HL-60/S4 treated with phorbol 12-myristate 13-acetate at 8.2 ng/mL for 4 days and 3 days (cell line): ENCODE measurements around the gene MAB21L3.

Source experiments
- in situ Hi-C: fragments of 300-500 bp; cut with MboI; formaldehyde crosslinking; loops from 2 replicates; pipeline ENCODE4 v1.15.0; 2022; ENCODE audit warnings: low sequenced_read_pairs

MAB21L3 gene

DNA sequence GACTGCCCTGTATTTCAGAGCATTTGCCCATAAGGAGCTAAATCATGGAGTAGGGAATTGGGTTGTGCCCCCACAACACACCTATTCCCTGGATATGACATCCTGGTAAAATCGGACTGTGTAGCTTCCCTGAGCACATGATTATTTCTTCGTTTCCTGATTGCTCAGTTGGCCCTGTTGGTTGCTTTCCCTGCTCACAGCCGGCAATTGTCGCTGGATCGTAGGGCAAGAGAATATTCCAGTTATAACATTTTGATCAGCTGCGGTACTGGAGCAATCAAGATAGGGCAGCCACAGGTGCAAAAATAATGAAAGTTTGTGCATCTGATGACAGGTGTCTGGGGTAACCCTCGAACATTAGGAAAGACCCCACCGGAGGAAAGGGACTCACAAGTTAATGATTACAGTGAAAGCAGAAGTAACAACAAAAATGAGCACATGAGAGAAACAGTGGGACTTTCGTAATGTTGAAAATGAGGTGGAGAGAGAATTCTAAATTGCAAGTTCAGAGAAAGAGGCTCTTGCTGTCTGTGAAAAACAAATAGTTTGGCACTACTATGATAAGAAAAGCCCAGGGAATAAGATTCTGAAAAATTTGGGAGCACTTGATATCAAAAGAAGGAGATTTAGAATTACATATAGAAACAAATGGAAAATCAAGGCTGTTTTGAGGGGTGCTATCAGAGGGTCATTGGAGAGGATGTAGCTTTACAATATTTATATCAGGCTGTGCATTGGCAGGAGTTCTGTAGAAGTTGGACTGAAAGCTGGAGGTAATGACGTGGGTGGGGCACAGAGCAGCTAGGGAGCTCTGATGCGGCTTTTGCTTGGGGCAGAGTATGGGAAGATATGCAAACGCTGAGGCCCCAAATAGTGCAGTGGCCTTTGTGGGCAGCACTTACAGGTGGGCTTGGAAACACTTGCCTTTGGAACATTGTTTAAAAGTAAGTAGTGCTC lies at the start of gene MAB21L3:
Gene MAB21L3 (plus strand): TSS at position 833 of the 957 bp plus-strand sequence. CDS start 1,217 bp downstream, outside the sequence.
- in situ Hi-C loops = no loop called here

- in situ Hi-C loops = no loop called here
These were observed 49.0 kb upstream of the MAB21L3 start for GRCh38 chr1:116062201-116062600.

DNA sequence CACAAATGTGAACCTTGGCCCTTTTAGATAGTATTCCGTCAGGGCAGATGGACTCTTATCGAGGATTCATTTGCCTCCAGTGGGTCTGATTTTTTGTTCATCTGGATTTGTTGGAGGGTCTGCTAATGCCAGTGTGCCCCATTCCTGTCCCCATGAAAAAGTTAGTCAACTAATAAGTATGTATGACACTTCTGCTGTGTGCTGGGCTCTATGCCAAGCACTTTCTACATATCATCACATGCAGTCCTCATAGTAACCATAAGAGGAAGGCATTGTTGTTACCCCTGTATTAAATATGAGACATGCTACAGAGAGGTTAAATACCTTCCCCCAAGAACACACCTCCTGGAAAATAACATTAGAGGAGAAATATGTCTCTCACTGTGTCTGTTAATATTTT lies 46.6 kb upstream of the MAB21L3 start:
- in situ Hi-C loops = no loop called here

GRCh38 chr1:116066868-116067565 lies 44.2 kb upstream of the MAB21L3 start:
- in situ Hi-C loops = no loop called here

DNA sequence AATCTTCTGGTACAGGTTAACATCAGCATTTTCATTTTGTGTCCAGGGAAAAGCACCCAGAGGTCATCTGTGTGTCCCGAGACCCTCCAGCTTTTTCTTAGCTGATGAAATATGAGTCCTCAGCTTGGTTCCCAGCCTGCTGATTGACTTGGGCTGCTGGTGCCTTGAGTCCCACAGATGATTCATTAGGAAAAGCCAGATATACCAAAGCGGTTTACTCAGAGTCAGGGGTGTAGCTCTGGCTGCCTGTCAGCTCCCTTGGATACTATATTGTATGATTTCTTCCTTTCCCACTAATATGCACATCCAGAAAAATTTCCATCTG lies 43.7 kb upstream of the MAB21L3 start:
- in situ Hi-C loops = no loop called here

GRCh38 chr1:116075575-116075974 lies 35.6 kb upstream of the MAB21L3 start:
- in situ Hi-C loops = no loop called here

DNA sequence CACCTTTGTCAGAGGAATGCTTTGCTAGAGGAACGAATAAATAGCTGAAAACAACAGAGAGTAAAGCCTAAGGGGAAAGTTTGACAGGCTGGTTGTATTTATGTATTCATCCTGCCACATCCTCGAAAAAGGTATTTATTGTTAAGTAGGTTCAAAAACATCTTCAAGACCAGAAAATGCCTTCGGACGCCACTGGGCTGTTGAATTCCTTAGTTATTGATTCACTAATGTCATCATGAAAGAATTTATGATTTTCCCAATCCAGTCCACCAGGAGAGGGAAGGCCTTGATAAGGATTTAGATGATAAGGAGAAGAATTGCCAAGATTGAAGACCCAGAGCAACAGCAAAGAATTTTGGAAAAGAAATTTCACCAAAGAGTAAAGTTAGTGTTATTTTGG lies 35.2 kb upstream of the MAB21L3 start:
- in situ Hi-C loops = no loop called here

DNA sequence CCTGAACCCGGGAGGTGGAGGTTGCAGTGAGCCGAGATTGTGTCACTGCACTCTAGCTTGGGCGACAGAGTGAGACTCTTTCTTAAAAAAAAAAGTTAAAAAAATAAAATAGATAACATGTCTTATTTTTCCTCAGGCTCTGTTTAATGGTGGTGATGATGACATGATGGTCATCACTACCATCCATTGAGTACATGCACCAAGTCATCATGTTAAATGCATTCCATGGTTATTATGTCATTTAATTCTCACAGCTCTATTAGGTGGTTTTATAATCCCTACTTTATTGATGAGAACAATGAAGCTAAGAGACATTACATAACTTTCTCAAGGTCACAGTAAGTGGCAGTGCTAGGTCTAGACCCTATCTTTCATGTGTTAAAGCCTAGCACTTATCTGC lies 34.4 kb upstream of the MAB21L3 start:
- in situ Hi-C loops = no loop called here

DNA sequence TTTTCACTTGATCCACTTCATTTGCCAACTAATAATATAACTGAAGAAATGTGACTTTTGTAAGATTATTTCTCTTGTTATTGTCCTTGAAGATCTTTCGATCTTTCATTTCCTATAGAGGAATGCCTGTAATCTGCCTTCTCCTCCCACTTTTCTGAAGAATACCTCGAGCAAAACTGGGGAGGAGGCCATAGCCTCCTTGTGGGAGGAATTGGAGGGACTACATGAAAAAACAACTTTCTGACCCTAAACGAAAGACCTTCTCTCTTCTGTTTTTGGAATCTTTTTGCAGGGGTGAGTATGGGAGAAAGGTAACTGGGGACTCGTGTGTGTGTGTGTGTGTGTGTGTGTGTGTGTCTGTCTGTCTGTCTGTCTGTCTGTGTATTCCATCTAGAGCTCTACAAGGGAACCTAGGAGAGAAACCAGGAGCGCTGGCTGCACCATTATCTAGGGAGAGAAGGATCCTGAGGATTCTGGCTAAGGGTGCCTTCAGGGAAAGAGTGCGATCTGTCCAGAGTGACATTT lies 32.4 kb upstream of the MAB21L3 start:
- in situ Hi-C loops = no loop called here

GRCh38 chr1:116087628-116088027 lies 23.6 kb upstream of the MAB21L3 start:
- in situ Hi-C loops = no loop called here

DNA sequence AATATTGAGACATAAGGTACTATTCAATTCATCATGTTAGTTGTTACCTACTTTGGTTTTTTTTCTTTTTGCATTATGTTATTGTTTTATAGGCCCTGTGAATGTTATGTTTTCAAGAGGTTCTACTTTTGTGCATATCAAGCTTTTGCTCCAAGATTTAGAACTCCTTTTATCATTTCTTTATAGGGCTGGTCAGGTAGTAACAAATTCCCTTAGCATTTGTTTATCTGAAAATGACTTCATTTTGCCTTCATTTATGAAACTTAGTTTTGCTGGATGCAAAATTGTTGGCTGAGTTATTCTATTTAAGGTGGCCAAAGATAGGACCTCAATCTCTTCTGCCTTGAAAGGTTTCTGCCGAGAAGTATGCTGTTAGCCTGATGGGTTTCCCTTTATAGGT lies 21.3 kb upstream of the MAB21L3 start:
- in situ Hi-C loops = no loop called here

DNA sequence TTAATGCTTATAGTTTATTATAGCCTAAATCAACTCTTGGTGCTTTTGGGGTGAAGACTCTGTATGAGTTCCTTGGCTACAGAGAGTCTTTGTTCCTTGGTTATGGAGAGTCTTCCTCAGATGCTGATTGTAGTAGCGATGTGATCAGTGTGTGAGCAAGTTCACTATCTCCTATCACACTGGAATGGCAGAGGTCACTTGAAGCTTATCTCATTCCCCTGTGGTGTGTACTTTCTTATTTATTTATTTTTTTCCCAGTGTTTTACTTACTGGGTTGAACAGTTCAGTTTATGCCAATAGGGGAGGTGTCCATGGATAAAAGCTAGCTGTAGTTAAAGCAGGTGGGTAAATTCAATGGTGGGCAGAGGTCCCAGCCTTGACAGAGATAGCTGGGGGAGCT lies 20.1 kb upstream of the MAB21L3 start:
- in situ Hi-C loops = no loop called here

DNA sequence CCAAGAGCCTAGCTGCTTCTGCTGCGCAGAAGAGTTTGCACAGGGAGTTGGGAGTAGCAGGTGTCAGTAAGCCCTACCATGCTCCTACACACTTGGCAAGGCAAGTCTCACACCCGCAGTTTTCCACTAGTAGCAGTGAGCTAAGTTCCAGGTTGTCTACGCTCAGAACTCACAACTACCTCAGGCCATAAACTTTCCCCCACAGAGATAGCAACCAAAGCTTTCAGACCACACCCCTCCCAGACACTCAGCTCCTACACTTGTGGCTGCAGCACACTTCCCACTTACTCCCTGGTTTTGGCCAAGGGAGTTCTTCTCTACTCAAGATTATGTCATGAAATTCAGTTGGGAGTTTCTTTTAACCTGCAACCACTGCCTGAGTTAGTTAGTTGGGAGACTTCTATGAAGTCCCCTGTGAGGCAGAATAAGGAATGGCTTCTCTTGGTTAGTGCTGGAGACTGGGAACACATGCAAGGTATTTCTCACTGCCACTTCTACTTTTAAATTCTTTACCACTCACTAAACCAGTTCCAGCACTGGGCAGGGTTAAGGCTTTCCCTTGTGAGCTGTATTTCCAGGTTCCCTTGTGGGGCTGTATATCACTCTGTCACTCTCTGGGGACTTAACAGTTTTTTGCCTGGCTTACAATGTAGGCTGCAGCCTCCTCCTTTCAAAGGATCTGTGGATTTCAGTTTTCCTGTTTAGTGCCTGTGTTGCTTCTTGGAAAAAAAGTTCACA lies 18.3 kb upstream of the MAB21L3 start:
- in situ Hi-C loops = no loop called here

- in situ Hi-C loops = no loop called here
These were observed 16.2 kb upstream of the MAB21L3 start for GRCh38 chr1:116095027-116095426.

GRCh38 chr1:116096013-116096618 lies 15.1 kb upstream of the MAB21L3 start:
- in situ Hi-C loops = no loop called here

GRCh38 chr1:116097626-116098025 lies 13.6 kb upstream of the MAB21L3 start:
- in situ Hi-C loops = no loop called here

- in situ Hi-C loops = no loop called here
These were observed 11.8 kb upstream of the MAB21L3 start for GRCh38 chr1:116099379-116099778.

- in situ Hi-C loops = no loop called here
These were observed 11.3 kb upstream of the MAB21L3 start for GRCh38 chr1:116099919-116100318.

- in situ Hi-C loops = no loop called here
These were observed 6.5 kb upstream of the MAB21L3 start for GRCh38 chr1:116104667-116105066.

DNA sequence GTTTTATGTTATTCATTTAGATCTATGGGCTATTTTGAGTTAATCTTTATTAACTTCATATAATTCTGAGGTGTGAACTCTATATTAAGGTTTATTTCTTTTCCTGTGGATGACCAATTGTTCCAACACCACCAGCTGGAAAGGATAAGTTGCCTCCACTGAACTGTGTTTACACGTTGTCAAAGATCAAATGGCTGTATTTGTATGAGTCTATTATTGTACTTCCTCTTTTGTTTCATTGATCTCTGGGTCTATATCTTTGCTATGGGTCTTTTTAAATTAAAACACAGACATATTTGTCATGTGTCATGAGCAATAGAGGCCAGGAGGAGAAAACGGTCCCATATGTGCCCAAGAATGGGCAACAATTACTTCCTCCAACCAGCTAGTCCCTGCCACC lies 5.2 kb upstream of the MAB21L3 start:
- in situ Hi-C loops = no loop called here

- in situ Hi-C loops = no loop called here
These were observed 4.6 kb upstream of the MAB21L3 start for GRCh38 chr1:116106646-116107045.
